ENCODE data around the gene ASIC1. TPM values are rescaled to one million over a fixed set of nuclear protein-coding genes. Genes with fewer than 3 reads are reported as not detected.
A peak's percentile ranks its signal among the peaks of the same experiment; 100 is the strongest.

The ASIC1 gene
- total and polyA plus RNA-seq, 2 of the 13 experiments (the other 11 are each of a cell fraction or from before 2014, with no cell fraction given) = 0.44 to 1.5 TPM

DNA sequence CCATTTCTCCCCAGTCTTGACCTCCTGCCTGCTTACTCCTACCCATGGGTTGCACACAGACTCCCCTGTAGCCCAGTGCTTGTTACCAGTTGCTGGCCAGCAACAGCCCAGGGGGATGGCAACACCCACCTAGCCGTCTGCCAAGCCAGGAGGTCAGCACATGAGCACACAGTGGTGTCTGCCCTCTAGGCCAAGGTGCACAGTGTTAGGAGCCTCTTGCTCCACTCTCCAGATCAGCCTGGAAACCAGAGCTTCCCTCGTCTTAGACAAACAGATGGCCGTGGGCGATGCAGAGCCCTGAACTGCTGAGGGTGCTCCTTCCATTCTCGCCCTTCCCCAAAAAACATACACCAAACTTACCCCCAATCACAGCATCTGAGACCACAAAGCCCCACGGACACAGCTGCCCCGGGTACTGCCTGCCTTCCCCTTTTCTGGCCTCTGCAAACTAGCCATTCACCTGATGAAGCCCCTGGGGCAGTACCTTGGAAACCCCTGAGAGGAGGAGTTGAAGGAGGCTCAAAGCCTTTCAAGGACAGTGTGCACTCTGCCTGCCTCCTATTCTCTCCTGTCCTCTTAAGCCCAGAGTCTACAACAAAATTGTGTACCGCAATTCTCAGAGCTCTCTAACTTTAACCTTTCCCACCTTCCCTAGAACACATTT lies 45.4 kb downstream of the ASIC1 start (continued):
- no peak for TF ChIP-seq ZNF782 (CRISPR knock-in tag; IDR thresholded peaks at IDR 0.05; ENCODE audit: borderline replicate concordance)
- peak; percentile 92 for TF ChIP-seq HNF4A (CRISPR knock-in tag; IDR thresholded peaks at IDR 0.05)
- TF ChIP-seq ZNF207 (IDR thresholded peaks at IDR 0.05; ENCODE audit: borderline replicate concordance) = no peak
- TF ChIP-seq ZNF326 (CRISPR knock-in tag; IDR thresholded peaks at IDR 0.05; ENCODE audit: borderline replicate concordance) = no peak
- TF ChIP-seq PRMT3 (CRISPR knock-in tag; IDR thresholded peaks at IDR 0.05; ENCODE audit: borderline replicate concordance, low read depth) = 0 out of 2 replicates have a peak, but pooled peaks have one; percentile 32
- no peak for TF ChIP-seq ZNF672 (CRISPR knock-in tag; IDR thresholded peaks at IDR 0.05)
- TF ChIP-seq SNAI1 (CRISPR knock-in tag; IDR thresholded peaks at IDR 0.05; ENCODE audit: borderline replicate concordance) = no peak
- TF ChIP-seq, protein P1, sequence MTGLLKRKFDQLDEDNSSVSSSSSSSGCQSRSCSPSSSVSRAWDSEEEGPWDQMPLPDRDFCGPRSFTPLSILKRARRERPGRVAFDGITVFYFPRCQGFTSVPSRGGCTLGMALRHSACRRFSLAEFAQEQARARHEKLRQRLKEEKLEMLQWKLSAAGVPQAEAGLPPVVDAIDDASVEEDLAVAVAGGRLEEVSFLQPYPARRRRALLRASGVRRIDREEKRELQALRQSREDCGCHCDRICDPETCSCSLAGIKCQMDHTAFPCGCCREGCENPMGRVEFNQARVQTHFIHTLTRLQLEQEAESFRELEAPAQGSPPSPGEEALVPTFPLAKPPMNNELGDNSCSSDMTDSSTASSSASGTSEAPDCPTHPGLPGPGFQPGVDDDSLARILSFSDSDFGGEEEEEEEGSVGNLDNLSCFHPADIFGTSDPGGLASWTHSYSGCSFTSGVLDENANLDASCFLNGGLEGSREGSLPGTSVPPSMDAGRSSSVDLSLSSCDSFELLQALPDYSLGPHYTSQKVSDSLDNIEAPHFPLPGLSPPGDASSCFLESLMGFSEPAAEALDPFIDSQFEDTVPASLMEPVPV (CRISPR knock-in tag; IDR thresholded peaks at IDR 0.05) = no peak
- TF ChIP-seq CREB1 (IDR thresholded peaks at IDR 0.05) = no peak
- TF ChIP-seq CREB1 (CRISPR knock-in tag; IDR thresholded peaks at IDR 0.05) = no peak
- TF ChIP-seq ZNF564 (CRISPR knock-in tag; IDR thresholded peaks at IDR 0.05) = no peak
- no peak for TF ChIP-seq ZNF10 (CRISPR knock-in tag; IDR thresholded peaks at IDR 0.05; ENCODE audit: borderline replicate concordance, low read depth)
- TF ChIP-seq ZFP90 (CRISPR knock-in tag; IDR thresholded peaks at IDR 0.05; ENCODE audit: borderline replicate concordance) = no peak
- peak; percentile 46; the same call in 1 of the 2 replicates for TF ChIP-seq ZSCAN25 (CRISPR knock-in tag; IDR thresholded peaks at IDR 0.05)
- TF ChIP-seq, protein P2, sequence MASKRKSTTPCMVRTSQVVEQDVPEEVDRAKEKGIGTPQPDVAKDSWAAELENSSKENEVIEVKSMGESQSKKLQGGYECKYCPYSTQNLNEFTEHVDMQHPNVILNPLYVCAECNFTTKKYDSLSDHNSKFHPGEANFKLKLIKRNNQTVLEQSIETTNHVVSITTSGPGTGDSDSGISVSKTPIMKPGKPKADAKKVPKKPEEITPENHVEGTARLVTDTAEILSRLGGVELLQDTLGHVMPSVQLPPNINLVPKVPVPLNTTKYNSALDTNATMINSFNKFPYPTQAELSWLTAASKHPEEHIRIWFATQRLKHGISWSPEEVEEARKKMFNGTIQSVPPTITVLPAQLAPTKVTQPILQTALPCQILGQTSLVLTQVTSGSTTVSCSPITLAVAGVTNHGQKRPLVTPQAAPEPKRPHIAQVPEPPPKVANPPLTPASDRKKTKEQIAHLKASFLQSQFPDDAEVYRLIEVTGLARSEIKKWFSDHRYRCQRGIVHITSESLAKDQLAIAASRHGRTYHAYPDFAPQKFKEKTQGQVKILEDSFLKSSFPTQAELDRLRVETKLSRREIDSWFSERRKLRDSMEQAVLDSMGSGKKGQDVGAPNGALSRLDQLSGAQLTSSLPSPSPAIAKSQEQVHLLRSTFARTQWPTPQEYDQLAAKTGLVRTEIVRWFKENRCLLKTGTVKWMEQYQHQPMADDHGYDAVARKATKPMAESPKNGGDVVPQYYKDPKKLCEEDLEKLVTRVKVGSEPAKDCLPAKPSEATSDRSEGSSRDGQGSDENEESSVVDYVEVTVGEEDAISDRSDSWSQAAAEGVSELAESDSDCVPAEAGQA (IDR thresholded peaks at IDR 0.05; ENCODE audit: low read depth) = no peak
- TF ChIP-seq, protein P2 (CRISPR knock-in tag; IDR thresholded peaks at IDR 0.05; ENCODE audit: borderline replicate concordance) = no peak
- TF ChIP-seq, protein P3, sequence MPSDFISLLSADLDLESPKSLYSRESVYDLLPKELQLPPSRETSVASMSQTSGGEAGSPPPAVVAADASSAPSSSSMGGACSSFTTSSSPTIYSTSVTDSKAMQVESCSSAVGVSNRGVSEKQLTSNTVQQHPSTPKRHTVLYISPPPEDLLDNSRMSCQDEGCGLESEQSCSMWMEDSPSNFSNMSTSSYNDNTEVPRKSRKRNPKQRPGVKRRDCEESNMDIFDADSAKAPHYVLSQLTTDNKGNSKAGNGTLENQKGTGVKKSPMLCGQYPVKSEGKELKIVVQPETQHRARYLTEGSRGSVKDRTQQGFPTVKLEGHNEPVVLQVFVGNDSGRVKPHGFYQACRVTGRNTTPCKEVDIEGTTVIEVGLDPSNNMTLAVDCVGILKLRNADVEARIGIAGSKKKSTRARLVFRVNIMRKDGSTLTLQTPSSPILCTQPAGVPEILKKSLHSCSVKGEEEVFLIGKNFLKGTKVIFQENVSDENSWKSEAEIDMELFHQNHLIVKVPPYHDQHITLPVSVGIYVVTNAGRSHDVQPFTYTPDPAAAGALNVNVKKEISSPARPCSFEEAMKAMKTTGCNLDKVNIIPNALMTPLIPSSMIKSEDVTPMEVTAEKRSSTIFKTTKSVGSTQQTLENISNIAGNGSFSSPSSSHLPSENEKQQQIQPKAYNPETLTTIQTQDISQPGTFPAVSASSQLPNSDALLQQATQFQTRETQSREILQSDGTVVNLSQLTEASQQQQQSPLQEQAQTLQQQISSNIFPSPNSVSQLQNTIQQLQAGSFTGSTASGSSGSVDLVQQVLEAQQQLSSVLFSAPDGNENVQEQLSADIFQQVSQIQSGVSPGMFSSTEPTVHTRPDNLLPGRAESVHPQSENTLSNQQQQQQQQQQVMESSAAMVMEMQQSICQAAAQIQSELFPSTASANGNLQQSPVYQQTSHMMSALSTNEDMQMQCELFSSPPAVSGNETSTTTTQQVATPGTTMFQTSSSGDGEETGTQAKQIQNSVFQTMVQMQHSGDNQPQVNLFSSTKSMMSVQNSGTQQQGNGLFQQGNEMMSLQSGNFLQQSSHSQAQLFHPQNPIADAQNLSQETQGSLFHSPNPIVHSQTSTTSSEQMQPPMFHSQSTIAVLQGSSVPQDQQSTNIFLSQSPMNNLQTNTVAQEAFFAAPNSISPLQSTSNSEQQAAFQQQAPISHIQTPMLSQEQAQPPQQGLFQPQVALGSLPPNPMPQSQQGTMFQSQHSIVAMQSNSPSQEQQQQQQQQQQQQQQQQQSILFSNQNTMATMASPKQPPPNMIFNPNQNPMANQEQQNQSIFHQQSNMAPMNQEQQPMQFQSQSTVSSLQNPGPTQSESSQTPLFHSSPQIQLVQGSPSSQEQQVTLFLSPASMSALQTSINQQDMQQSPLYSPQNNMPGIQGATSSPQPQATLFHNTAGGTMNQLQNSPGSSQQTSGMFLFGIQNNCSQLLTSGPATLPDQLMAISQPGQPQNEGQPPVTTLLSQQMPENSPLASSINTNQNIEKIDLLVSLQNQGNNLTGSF (CRISPR knock-in tag; IDR thresholded peaks at IDR 0.05) = no peak

All from HepG2 (cell line).